ENCODE data around the gene AMBRA1. TPM values are rescaled to one million over a fixed set of nuclear protein-coding genes. Genes with fewer than 3 reads are reported as not detected.

The AMBRA1 gene
- total and polyA plus RNA-seq, 8 donors = 4.6 to 59.4 (median 23.3) TPM

DNA sequence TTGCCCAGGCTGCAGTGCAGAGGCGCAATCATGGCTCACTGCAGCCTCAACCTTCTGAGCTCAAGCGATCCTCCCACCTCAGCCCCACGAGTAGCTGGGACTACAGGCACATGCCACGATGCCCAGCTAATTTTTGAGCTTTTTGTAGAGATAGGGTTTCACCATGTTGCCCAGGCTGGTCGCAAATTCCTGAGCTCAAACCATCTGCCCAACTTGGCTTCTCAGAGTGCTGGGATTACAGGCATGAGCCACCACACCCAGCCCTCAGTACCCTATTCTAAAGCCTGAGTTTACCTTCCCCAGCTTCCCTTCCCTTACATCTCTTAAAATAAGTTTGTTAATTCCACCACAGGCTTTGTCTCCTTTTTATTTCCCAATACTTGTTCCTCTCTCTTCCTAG is 59.1 kb downstream of the AMBRA1 start:
- 85 to 100% (median 86%) methylated on average over 4 to 5 of the region's 5 CpGs for WGBS, 5 donors
- Histone ChIP-seq H3K4me1 (peaks cover 0 to 34% (median 14%) of the 10 kb centered on the region in 4 donors), H3K27me3 (no peaks in the 10 kb centered on the region), H3K9me3 (no peaks in the 10 kb centered on the region), H3K36me3 (peaks cover 0 to 9% (median 5%) of the 10 kb centered on the region in 4 donors), H3K4me3 (no peak overlapping the region), H3K27ac (no peak overlapping the region)
- intact Hi-C loops (cut with DNase I; ENCODE audit: low total_unique reads) = loop anchor here (5.0 kb wide), 1 partner anchor 142 kb away; the partner anchor contains the start of gene CHRM4
- no peak for DNase-seq
- TF ChIP-seq POLR2AphosphoS5 (IDR thresholded peaks at IDR 0.05) (no peak), CTCF (IDR thresholded peaks at IDR 0.05) (no peak), POLR2A (IDR thresholded peaks at IDR 0.05) (no peak), EP300 (IDR thresholded peaks at IDR 0.05) (no peak)

DNA sequence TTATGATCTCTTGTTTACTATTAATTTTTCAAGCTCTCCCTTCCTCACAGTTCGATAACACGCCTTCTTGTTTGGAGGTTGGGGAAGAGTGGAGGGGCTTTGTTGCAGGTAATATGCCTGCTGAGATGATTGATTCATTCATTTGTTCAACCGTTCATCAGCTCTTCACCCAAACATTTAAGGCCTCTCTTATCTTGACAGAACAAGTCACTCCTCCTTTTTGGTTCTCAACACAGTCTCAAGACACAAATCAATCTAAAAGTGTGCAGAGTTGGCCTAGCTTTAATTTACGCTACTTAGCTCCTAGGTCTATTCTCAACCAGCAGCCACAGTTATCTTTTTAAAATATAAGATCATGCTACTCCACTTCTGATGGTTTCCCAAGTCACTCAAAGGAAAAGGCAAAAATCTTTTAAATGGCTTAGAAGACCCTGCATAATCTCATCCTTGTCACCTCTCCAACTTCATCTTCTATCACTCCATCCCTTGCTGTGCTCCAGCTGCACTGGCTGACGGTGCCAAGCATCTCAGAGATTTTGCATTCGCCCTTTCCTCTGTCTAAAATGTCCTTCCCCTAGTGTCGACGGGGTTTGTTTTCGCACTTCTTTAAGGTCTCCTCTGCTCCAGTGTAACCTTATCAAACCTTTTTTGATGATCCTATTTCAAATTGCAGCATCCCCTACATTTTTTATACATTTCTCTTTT is 60.3 kb downstream of the AMBRA1 start:
- Histone ChIP-seq H3K9me3 (no peaks in the 10 kb centered on the region), H3K4me1 (peaks cover 7 to 42% (median 26%) of the 10 kb centered on the region in 4 donors), H3K4me3 (no peak overlapping the region), H3K36me3 (no peaks in the 10 kb centered on the region), H3K27ac (no peak overlapping the region), H3K27me3 (no peaks in the 10 kb centered on the region)
- intact Hi-C loops (cut with DNase I; ENCODE audit: low total_unique reads) = loop anchor here (5.0 kb wide), 1 partner anchor 141 kb away; the partner anchor contains the start of gene CHRM4
- DNase-seq = no peak
- TF ChIP-seq EP300 (IDR thresholded peaks at IDR 0.05) = no peak
- no peak for TF ChIP-seq POLR2AphosphoS5 (IDR thresholded peaks at IDR 0.05)
- TF ChIP-seq POLR2A (IDR thresholded peaks at IDR 0.05) = no peak
- no peak for TF ChIP-seq CTCF (IDR thresholded peaks at IDR 0.05)
- 83 to 86% (median 84%) methylated on average over 9 of the region's 9 CpGs for WGBS, 5 donors

GRCh38 chr11:46529928-46530574 is 63.8 kb downstream of the AMBRA1 start:
- TF ChIP-seq CTCF (IDR thresholded peaks at IDR 0.05) = no peak
- no peak for DNase-seq
- intact Hi-C loops (cut with DNase I; ENCODE audit: low total_unique reads) = loop anchor here (5.0 kb wide), 1 partner anchor 138 kb away; the partner anchor contains the start of gene CHRM4
- H3K4me1 ChIP-seq = peaks cover 7 to 36% (median 20%) of the 10 kb centered on the region in 4 donors
- 91 to 96% (median 92%) methylated on average over 6 of the region's 6 CpGs for WGBS, 5 donors
- peaks cover 0 to 5% (median 0%) of the 10 kb centered on the region in 4 donors for H3K9me3 ChIP-seq
- no peak overlapping the region for H3K4me3 ChIP-seq
- no peak overlapping the region for H3K27ac ChIP-seq
- peaks cover 0 to 5% (median 0%) of the 10 kb centered on the region in 4 donors for H3K36me3 ChIP-seq
- no peaks in the 10 kb centered on the region for H3K27me3 ChIP-seq

- peaks cover 0 to 5% (median 0%) of the 10 kb centered on the region in 4 donors for H3K36me3 ChIP-seq
- H3K27me3 ChIP-seq = no peaks in the 10 kb centered on the region
- peak overlapping the region in 1 of 5 donors; percentile 32 for H3K27ac ChIP-seq
- 49 to 55% (median 52%) methylated on average over 4 of the region's 4 CpGs for WGBS, 5 donors
- H3K9me3 ChIP-seq = peaks cover 0 to 5% (median 0%) of the 10 kb centered on the region in 4 donors
- intact Hi-C loops (cut with DNase I; ENCODE audit: low total_unique reads) = no loop called here
- peak; percentile 71 to 83 for DNase-seq
- peaks cover 7 to 31% (median 23%) of the 10 kb centered on the region in 4 donors for H3K4me1 ChIP-seq
- H3K4me3 ChIP-seq = no peak overlapping the region
- TF ChIP-seq POLR2AphosphoS5 (IDR thresholded peaks at IDR 0.05) (no peak), EP300 (IDR thresholded peaks at IDR 0.05) (no peak), POLR2A (IDR thresholded peaks at IDR 0.05) (no peak), CTCF (IDR thresholded peaks at IDR 0.05) (peak in 5 of 7 experiments; percentile 68 to 93 (median 83))
Measured at GRCh38 chr11:46529095-46529905, 64.5 kb downstream of the AMBRA1 start.
